ENCODE data around the gene E4F1.

DNA sequence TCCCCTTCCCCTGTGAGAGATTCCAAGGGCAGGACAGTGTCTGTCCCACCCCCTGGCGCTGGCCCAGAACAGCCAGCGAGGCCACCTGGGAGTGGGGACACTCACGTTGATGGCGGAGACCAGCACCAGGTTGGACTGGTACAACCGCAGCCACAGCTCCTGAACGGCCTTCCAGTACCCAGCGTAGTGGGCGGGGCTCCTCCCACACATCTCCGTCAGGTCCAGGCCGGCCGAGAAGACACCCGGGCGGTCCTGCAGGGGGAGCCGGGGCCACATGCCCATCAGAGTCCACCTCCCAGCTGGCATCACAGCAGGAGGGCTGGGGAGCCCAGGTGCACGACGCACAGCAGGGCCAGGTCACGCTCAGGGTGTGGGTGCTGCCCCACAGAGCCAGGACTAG lies 20.9 kb downstream of the E4F1 start:
- TF ChIP-seq ATF4 (CRISPR knock-in tag; IDR thresholded peaks at IDR 0.05) (no peak), EP300 (IDR thresholded peaks at IDR 0.05; ENCODE audit: low read depth in 2 of 2, low read length in 2 of 2) (no peak), EP300 (CRISPR knock-in tag; IDR thresholded peaks at IDR 0.05; ENCODE audit: borderline replicate concordance) (no peak), MXD4 (CRISPR knock-in tag; IDR thresholded peaks at IDR 0.05) (no peak), FIP1L1 (IDR thresholded peaks at IDR 0.05; ENCODE audit: borderline replicate concordance, insufficient read depth, low read depth, low read length) (no peak), ZNF20 (CRISPR knock-in tag; IDR thresholded peaks at IDR 0.05) (no peak), JUN (CRISPR knock-in tag; IDR thresholded peaks at IDR 0.05) (no peak)
- TF ChIP-seq, protein P1, sequence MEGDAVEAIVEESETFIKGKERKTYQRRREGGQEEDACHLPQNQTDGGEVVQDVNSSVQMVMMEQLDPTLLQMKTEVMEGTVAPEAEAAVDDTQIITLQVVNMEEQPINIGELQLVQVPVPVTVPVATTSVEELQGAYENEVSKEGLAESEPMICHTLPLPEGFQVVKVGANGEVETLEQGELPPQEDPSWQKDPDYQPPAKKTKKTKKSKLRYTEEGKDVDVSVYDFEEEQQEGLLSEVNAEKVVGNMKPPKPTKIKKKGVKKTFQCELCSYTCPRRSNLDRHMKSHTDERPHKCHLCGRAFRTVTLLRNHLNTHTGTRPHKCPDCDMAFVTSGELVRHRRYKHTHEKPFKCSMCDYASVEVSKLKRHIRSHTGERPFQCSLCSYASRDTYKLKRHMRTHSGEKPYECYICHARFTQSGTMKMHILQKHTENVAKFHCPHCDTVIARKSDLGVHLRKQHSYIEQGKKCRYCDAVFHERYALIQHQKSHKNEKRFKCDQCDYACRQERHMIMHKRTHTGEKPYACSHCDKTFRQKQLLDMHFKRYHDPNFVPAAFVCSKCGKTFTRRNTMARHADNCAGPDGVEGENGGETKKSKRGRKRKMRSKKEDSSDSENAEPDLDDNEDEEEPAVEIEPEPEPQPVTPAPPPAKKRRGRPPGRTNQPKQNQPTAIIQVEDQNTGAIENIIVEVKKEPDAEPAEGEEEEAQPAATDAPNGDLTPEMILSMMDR (CRISPR knock-in tag; IDR thresholded peaks at IDR 0.05) = no peak
- TF ChIP-seq, protein P2, sequence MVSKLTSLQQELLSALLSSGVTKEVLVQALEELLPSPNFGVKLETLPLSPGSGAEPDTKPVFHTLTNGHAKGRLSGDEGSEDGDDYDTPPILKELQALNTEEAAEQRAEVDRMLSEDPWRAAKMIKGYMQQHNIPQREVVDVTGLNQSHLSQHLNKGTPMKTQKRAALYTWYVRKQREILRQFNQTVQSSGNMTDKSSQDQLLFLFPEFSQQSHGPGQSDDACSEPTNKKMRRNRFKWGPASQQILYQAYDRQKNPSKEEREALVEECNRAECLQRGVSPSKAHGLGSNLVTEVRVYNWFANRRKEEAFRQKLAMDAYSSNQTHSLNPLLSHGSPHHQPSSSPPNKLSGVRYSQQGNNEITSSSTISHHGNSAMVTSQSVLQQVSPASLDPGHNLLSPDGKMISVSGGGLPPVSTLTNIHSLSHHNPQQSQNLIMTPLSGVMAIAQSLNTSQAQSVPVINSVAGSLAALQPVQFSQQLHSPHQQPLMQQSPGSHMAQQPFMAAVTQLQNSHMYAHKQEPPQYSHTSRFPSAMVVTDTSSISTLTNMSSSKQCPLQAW (CRISPR knock-in tag; IDR thresholded peaks at IDR 0.05) = no peak
